PC-3 (cell line): ENCODE data around the gene MORN4. TPM values are rescaled to one million over a fixed set of nuclear protein-coding genes. Genes with fewer than 3 reads are reported as not detected.

Source experiments
- ATAC-seq: fragments of 200-7000 bp; cut with Tn5 transposase; 2 replicates; pipeline ENCODE4 v1.9.1; 2020; ENCODE audit warnings: mild to moderate bottlenecking, moderate library complexity
- BruUV-seq: library from RNA; stranded (reverse); fragments of 400-500 nt; replicated peaks from 2 replicates; lab custom pipeline; 2021; lab: Mats Ljungman, UMichigan
- CTCF ChIA-PET: fragments of 300-600 bp; sonication (Branson Sonifier 250); formaldehyde crosslinking; loops from one replicate; lab custom pipeline; 2022; ENCODE audit warnings: antibody characterized with exemption; lab: Charles Lee
- POLR2A ChIA-PET: fragments of 300-600 bp; sonication (Branson Sonifier 250); formaldehyde crosslinking; loops from one replicate; lab custom pipeline; 2022; ENCODE audit warnings: antibody characterized with exemption; ENCODE audit not compliant: unreplicated experiment; lab: Charles Lee
- DNase-seq: peaks from one replicate; pipeline ENCODE4 v3.0.0-alpha.2; 2015
- H2AFZ ChIP-seq: fragments of 300-600 bp; sonication (generic); 2 replicates; pipeline ENCODE4 v1.6.0; 2016; ENCODE audit warnings: antibody characterized with exemption, low read length
- H3F3A ChIP-seq: fragments of 300-600 bp; sonication (generic); one replicate; pipeline ENCODE4 v1.6.0; 2017; ENCODE audit warnings: antibody characterized with exemption, low read length, control low read depth, mild to moderate bottlenecking; ENCODE audit not compliant: unreplicated experiment
- H3K27ac ChIP-seq: fragments of 300-600 bp; sonication (generic); 2 replicates; pipeline ENCODE4 v1.5.1; 2016; ENCODE audit warnings: mild to moderate bottlenecking, low read length
- H3K27me3 ChIP-seq: fragments of 300-600 bp; sonication (generic); 2 replicates; pipeline ENCODE4 v1.6.1; 2016; ENCODE audit warnings: low read length, mixed read lengths
- H3K36me3 ChIP-seq: fragments of 300-600 bp; sonication (generic); 2 replicates; pipeline ENCODE4 v1.6.1; 2016; ENCODE audit warnings: low read depth, mixed run types, low read length, mixed read lengths
- H3K4me1 ChIP-seq: fragments of 300-600 bp; sonication (generic); 2 replicates; pipeline ENCODE4 v1.5.1; 2016; ENCODE audit warnings: low read length; ENCODE audit not compliant: insufficient read depth
- H3K4me2 ChIP-seq: fragments of 300-600 bp; sonication (generic); 2 replicates; pipeline ENCODE4 v1.6.0; 2016; ENCODE audit warnings: low read length
- H3K4me3 ChIP-seq: fragments of 300-600 bp; sonication (generic); 2 replicates; pipeline ENCODE4 v1.5.1; 2016; ENCODE audit warnings: mild to moderate bottlenecking, low read length, mixed read lengths
- H3K79me2 ChIP-seq: fragments of 300-600 bp; sonication (generic); 2 replicates; pipeline ENCODE4 v1.6.1; 2017; ENCODE audit warnings: low read length, mixed read lengths
- H3K9ac ChIP-seq: fragments of 300-600 bp; sonication (generic); 2 replicates; pipeline ENCODE4 v1.6.0; 2016; ENCODE audit warnings: mild to moderate bottlenecking, low read length
- H3K9me2 ChIP-seq: fragments of 300-600 bp; sonication (generic); replicated peaks from 2 replicates; pipeline ENCODE4 v1.6.1; 2016; ENCODE audit warnings: mixed run types, low read length, mixed read lengths
- H3K9me3 ChIP-seq: fragments of 300-600 bp; sonication (generic); 2 replicates; pipeline ENCODE4 v1.6.1; 2016; ENCODE audit warnings: low read length, mixed read lengths
- H4K20me1 ChIP-seq: fragments of 300-600 bp; sonication (generic); 2 replicates; pipeline ENCODE4 v1.6.1; 2016; ENCODE audit warnings: low read length, mixed read lengths
- EZH2 ChIP-seq: fragments of 300-600 bp; sonication (generic); IDR thresholded peaks from one replicate; pipeline ENCODE4 v1.6.1; 2017; ENCODE audit warnings: antibody characterized with exemption, mild to moderate bottlenecking, low read length; ENCODE audit not compliant: unreplicated experiment
- EZH2phosphoT487 ChIP-seq: fragments of 300-600 bp; sonication (generic); IDR thresholded peaks from 2 replicates; pipeline ENCODE4 v1.6.1; 2018; ENCODE audit warnings: mild to moderate bottlenecking, antibody characterized with exemption, low read length, borderline replicate concordance
- intact Hi-C: fragments of 100-400 bp; cut with micrococcal nuclease; formaldehyde crosslinking; loops from 2 replicates; pipeline ENCODE4 v1.9.0; 2023
- total RNA-seq: library from RNA; depleted of rRNA; stranded (reverse); fragments of >200 nt; gene quantifications from 2 replicates; pipeline ENCODE4 v1.2.3, GENCODE V29; 2014
- TF ChIP-seq, protein P1 (sequence below): fragments of 300-600 bp; sonication (generic); conservative IDR thresholded peaks from 2 replicates; pipeline ENCODE4 v1.5.1; 2017; ENCODE audit warnings: antibody characterized with exemption, low read depth, mild to moderate bottlenecking, low read length

The MORN4 gene
- total RNA-seq, 1 experiment from 2014 or later = 12.9 TPM

- DNase-seq (no peak), ATAC-seq (no peak)
- Histone ChIP-seq H3K27ac (no peak overlapping the region), H3K27me3 (no peaks in the 10 kb centered on the region), H3K9me2 (no peaks in the 10 kb centered on the region), H2AFZ (no peak overlapping the region), H3K36me3 (no peaks in the 10 kb centered on the region), H3K79me2 (no peaks in the 10 kb centered on the region), H3K4me3 (no peak overlapping the region), H3F3A (peaks cover 4% of the 10 kb centered on the region), H4K20me1 (no peaks in the 10 kb centered on the region), H3K9me3 (no peaks in the 10 kb centered on the region), H3K4me2 (no peak overlapping the region), H3K9ac (no peak overlapping the region), H3K4me1 (peaks cover 38% of the 10 kb centered on the region)
- ChIA-PET CTCF (no interaction called here), POLR2A (no interaction called here)
- BruUV-seq = no TSS peak
- TF ChIP-seq, protein P1, sequence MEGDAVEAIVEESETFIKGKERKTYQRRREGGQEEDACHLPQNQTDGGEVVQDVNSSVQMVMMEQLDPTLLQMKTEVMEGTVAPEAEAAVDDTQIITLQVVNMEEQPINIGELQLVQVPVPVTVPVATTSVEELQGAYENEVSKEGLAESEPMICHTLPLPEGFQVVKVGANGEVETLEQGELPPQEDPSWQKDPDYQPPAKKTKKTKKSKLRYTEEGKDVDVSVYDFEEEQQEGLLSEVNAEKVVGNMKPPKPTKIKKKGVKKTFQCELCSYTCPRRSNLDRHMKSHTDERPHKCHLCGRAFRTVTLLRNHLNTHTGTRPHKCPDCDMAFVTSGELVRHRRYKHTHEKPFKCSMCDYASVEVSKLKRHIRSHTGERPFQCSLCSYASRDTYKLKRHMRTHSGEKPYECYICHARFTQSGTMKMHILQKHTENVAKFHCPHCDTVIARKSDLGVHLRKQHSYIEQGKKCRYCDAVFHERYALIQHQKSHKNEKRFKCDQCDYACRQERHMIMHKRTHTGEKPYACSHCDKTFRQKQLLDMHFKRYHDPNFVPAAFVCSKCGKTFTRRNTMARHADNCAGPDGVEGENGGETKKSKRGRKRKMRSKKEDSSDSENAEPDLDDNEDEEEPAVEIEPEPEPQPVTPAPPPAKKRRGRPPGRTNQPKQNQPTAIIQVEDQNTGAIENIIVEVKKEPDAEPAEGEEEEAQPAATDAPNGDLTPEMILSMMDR = no peak
- TF ChIP-seq EZH2 (no peak), EZH2phosphoT487 (no peak)
- intact Hi-C loops = no loop called here
Observed at GRCh38 chr10:97567891-97568290, 65.4 kb downstream of the MORN4 start.

DNA sequence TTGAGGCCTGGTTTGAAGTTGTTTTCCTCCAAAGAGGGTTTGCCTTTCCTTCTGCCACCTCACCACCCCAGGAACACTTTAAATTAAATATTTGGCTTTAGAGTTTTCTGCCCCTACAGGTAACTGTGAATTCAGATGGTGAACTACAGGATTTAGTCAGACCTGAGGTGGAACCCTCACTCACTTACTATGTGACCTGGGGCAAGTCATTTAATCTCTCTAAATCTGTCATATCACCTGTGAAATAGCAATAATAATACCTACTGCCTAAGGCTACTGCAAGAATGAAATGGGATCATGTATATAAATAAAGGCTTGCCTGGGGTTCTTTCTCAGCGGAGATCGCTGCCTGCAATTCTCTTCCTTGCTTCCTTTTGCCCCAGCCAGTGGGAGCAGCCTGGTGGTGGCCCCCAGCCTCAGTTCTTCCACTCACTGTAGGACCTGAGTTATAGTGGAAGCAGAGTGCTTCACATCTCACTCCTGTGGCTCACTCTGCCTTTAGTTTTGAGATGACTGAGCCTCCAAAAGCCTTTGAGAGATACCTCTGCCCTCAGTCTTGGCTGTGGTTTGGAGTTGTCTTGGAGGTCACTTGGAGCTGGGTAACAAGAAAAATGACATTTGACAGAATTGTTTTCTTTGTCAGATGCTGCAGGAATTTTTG, 66.8 kb downstream of the MORN4 start:
- ATAC-seq = no peak
- BruUV-seq = no TSS peak
- Histone ChIP-seq H3K9me2 (no peaks in the 10 kb centered on the region), H3K36me3 (no peaks in the 10 kb centered on the region), H2AFZ (no peak overlapping the region), H3K27ac (no peak overlapping the region), H3K4me3 (no peak overlapping the region), H3F3A (no peaks in the 10 kb centered on the region), H3K4me2 (no peak overlapping the region), H3K9ac (no peak overlapping the region), H3K79me2 (no peaks in the 10 kb centered on the region), H3K9me3 (no peaks in the 10 kb centered on the region), H4K20me1 (no peaks in the 10 kb centered on the region), H3K27me3 (no peaks in the 10 kb centered on the region), H3K4me1 (peaks cover 23% of the 10 kb centered on the region)
- CTCF ChIA-PET = no interaction called here
- intact Hi-C loops = no loop called here
- TF ChIP-seq EZH2 = no peak
- TF ChIP-seq, protein P1 = no peak
- no peak for TF ChIP-seq EZH2phosphoT487
- DNase-seq = peak; percentile 32
- POLR2A ChIA-PET = no interaction called here

GRCh38 chr10:97564776-97565175, 68.5 kb downstream of the MORN4 start:
- POLR2A ChIA-PET = no interaction called here
- no peak for ATAC-seq
- no peak overlapping the region for H3K4me2 ChIP-seq
- no peak overlapping the region for H3K9ac ChIP-seq
- intact Hi-C loops = no loop called here
- no peak overlapping the region for H2AFZ ChIP-seq
- H3F3A ChIP-seq = no peaks in the 10 kb centered on the region
- H3K27ac ChIP-seq = no peak overlapping the region
- H3K4me3 ChIP-seq = no peak overlapping the region
- DNase-seq = no peak
- CTCF ChIA-PET = no interaction called here
- no peaks in the 10 kb centered on the region for H3K27me3 ChIP-seq
- peaks cover 11% of the 10 kb centered on the region for H3K4me1 ChIP-seq
- H3K9me3 ChIP-seq = no peaks in the 10 kb centered on the region
- H3K36me3 ChIP-seq = no peaks in the 10 kb centered on the region
- no peak for TF ChIP-seq EZH2
- TF ChIP-seq EZH2phosphoT487 = no peak
- TF ChIP-seq, protein P1 = no peak
- H3K9me2 ChIP-seq = no peaks in the 10 kb centered on the region
- no peaks in the 10 kb centered on the region for H4K20me1 ChIP-seq
- no peaks in the 10 kb centered on the region for H3K79me2 ChIP-seq
- no TSS peak for BruUV-seq
